Measurements from ENCODE around the gene PCED1B.

GRCh38 chr12:47085815-47086252 lies 6.4 kb downstream of the PCED1B start:
- TF ChIP-seq CTCF (IDR thresholded peaks at IDR 0.05) (no peak), EZH2 (IDR thresholded peaks at IDR 0.05; ENCODE audit: borderline replicate concordance, insufficient read depth, low read depth, low read length, poor library complexity, severe bottlenecking) (no peak)
